ENCODE results near the gene UBIAD1. TPM values are rescaled to one million over a fixed set of nuclear protein-coding genes. Genes with fewer than 3 reads are reported as not detected.

UBIAD1 gene
- total and polyA plus RNA-seq, 10 of the 15 experiments (the other 5 are each of a cell fraction or from before 2014, with no cell fraction given): 4.5 to 23.8 (median 16.0) TPM

- TF ChIP-seq PAX5 (IDR thresholded peaks at IDR 0.05; ENCODE audit: borderline replicate concordance, low read depth, low read length): no peak
Observed at GRCh38 chr1:11314959-11315358, 42.0 kb downstream of the UBIAD1 start (continued).

- H3K4me3 ChIP-seq: no peak overlapping the region
- BruUV-seq (replicated peaks): no TSS peak
- no peaks in the 10 kb centered on the region for H3K36me3 ChIP-seq (ENCODE audit: control insufficient read depth in 2 of 2, insufficient read depth in 2 of 2, low read length in 1 of 2)
- no peak for FAIRE-seq
- H3K79me2 ChIP-seq (ENCODE audit: control insufficient read depth, insufficient read depth, low read length): no peaks in the 10 kb centered on the region
- CTCF ChIA-PET: no interaction called here
- no peak overlapping the region for H3K4me2 ChIP-seq (ENCODE audit: control insufficient read depth, insufficient read depth)
- ATAC-seq: no peak
- in situ Hi-C loops (cut with MboI): no loop called here
- TF ChIP-seq ETV6 (conservative IDR thresholded peaks at IDR 0.05 in 1 of 2, IDR thresholded peaks at IDR 0.05 in 1 of 2; ENCODE audit: borderline replicate concordance in 1 of 2, low read depth in 1 of 2): no peak
- TF ChIP-seq ZBED1 (IDR thresholded peaks at IDR 0.05; ENCODE audit: borderline replicate concordance): no peak
- TF ChIP-seq MTA2 (IDR thresholded peaks at IDR 0.05; ENCODE audit: low read depth): no peak
- no peak for TF ChIP-seq NFYB (IDR thresholded peaks at IDR 0.05; ENCODE audit: insufficient read depth, low read depth, low read length)
- no peaks in the 10 kb centered on the region for H3K4me1 ChIP-seq (ENCODE audit: control insufficient read depth, insufficient read depth, low read length)
- intact Hi-C loops (cut with micrococcal nuclease; ENCODE audit: unreplicated experiment): no loop called here
- H2AFZ ChIP-seq (ENCODE audit: control insufficient read depth, low read depth, low read length): no peak overlapping the region
- POLR2A ChIA-PET: no interaction called here
- SMC1A ChIA-PET (ENCODE audit: uncharacterized antibody, unreplicated experiment): no interaction called here
- RAD21 ChIA-PET (ENCODE audit: unreplicated experiment): no interaction called here
- no peak for DNase-seq (ENCODE audit: low read depth, low spot score)
- no peak overlapping the region for H3K27ac ChIP-seq (ENCODE audit: control insufficient read depth, insufficient read depth)
- H3K9me3 ChIP-seq (replicated peaks; ENCODE audit: control insufficient read depth, insufficient read depth, low read length): no peaks in the 10 kb centered on the region
- 61% methylated on average over 6 of the region's 6 CpGs for WGBS (ENCODE audit: insufficient coverage, insufficient replicate concordance, low lambda C conversion rate, missing lambda C conversion rate)
- H3K9ac ChIP-seq (ENCODE audit: control insufficient read depth, insufficient read depth, low read length): no peak overlapping the region
- H3K27me3 ChIP-seq (replicated peaks in 1 of 2; ENCODE audit: control insufficient read depth in 2 of 2, insufficient read depth in 2 of 2, low read length in 1 of 2): no peaks in the 10 kb centered on the region; a peak in 2 of 4 replicates
- H4K20me1 ChIP-seq (ENCODE audit: control insufficient read depth, insufficient read depth): no peaks in the 10 kb centered on the region
Observed at GRCh38 chr1:11316701-11317100, 43.7 kb downstream of the UBIAD1 start.

DNA sequence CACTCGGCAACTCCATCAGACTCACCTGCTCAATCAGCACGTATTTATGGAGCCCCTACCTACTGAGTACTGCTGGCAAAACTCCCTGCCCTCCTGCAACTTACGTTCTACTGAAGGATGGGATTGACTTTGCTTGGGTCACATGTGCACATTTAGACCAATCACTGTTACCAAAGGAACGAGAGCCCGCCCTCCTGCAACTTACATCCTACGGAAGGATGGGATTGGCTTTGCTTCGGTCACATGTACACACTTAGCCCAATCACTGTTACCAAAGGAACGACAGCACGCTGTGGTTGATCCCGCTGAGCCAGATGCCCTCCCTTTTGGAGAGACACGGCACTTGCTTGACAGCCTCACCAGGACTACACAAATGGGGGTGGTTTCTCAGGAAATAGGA is 46.0 kb downstream of the UBIAD1 start:
- RAD21 ChIA-PET (ENCODE audit: unreplicated experiment): interaction anchor here (1.2 to 1.9 kb wide), 3 partner anchors 9 to 327 kb away, joined by 4 to 5 read pairs (median 4); no protein-coding TSS in a partner anchor
- H3K9ac ChIP-seq (ENCODE audit: control insufficient read depth, insufficient read depth, low read length): no peak overlapping the region
- in situ Hi-C loops (cut with MboI): no loop called here
- peaks cover 0 to 2% of the 10 kb centered on the region in 2 experiments; a peak in 2 of 4 replicates for H3K27me3 ChIP-seq (replicated peaks in 1 of 2; ENCODE audit: control insufficient read depth in 2 of 2, insufficient read depth in 2 of 2, low read length in 1 of 2)
- SMC1A ChIA-PET (ENCODE audit: uncharacterized antibody, unreplicated experiment): no interaction called here
- CTCF ChIA-PET: interaction anchor here (1.0 to 1.5 kb wide), 2 partner anchors 56 to 253 kb away, joined by 4 to 6 read pairs; no protein-coding TSS in a partner anchor
- no peaks in the 10 kb centered on the region for H3K36me3 ChIP-seq (ENCODE audit: control insufficient read depth in 2 of 2, insufficient read depth in 2 of 2, low read length in 1 of 2)
- no peak overlapping the region for H2AFZ ChIP-seq (ENCODE audit: control insufficient read depth, low read depth, low read length)
- H4K20me1 ChIP-seq (ENCODE audit: control insufficient read depth, insufficient read depth): no peaks in the 10 kb centered on the region
- FAIRE-seq (no peak), ATAC-seq (no peak; the same call in 2 of the 3 replicates), DNase-seq (ENCODE audit: low read depth, low spot score) (no peak)
- intact Hi-C loops (cut with micrococcal nuclease; ENCODE audit: unreplicated experiment): no loop called here
- H3K27ac ChIP-seq (ENCODE audit: control insufficient read depth, insufficient read depth): no peak overlapping the region
- BruUV-seq (replicated peaks): no TSS peak
- POLR2A ChIA-PET: no interaction called here
- H3K9me3 ChIP-seq (replicated peaks; ENCODE audit: control insufficient read depth, insufficient read depth, low read length): no peaks in the 10 kb centered on the region
- no peaks in the 10 kb centered on the region for H3K4me1 ChIP-seq (ENCODE audit: control insufficient read depth, insufficient read depth, low read length)
- H3K79me2 ChIP-seq (ENCODE audit: control insufficient read depth, insufficient read depth, low read length): no peaks in the 10 kb centered on the region
- H3K4me2 ChIP-seq (ENCODE audit: control insufficient read depth, insufficient read depth): no peak overlapping the region
- WGBS (ENCODE audit: insufficient coverage, insufficient replicate concordance, low lambda C conversion rate, missing lambda C conversion rate): 58% methylated on average over 11 of the region's 11 CpGs
- TF ChIP-seq, protein P1, sequence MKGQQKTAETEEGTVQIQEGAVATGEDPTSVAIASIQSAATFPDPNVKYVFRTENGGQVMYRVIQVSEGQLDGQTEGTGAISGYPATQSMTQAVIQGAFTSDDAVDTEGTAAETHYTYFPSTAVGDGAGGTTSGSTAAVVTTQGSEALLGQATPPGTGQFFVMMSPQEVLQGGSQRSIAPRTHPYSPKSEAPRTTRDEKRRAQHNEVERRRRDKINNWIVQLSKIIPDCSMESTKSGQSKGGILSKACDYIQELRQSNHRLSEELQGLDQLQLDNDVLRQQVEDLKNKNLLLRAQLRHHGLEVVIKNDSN (IDR thresholded peaks at IDR 0.05; ENCODE audit: borderline replicate concordance, extremely low read length, insufficient read depth, low read depth, low read length): peak; percentile 26
- no peak for TF ChIP-seq MYB (IDR thresholded peaks at IDR 0.05; ENCODE audit: borderline replicate concordance, low read depth, low read length)
- no peak overlapping the region for H3K4me3 ChIP-seq

All from GM12878 (cell line).